SK-N-MC (cell line): ENCODE data around the gene JMJD8.

Source experiments
- DNase-seq: peaks from one replicate; pipeline ENCODE4 v3.0.0-alpha.2; 2011; ENCODE audit warnings: low read depth, low spot score
- H3K27ac ChIP-seq: fragments of 200-600 bp; sonication (generic); 2 replicates; pipeline ENCODE4 v1.5.1; 2016; ENCODE audit warnings: mixed run types
- H3K36me3 ChIP-seq: fragments of 200-600 bp; sonication (generic); 2 replicates; pipeline ENCODE4 v1.6.1; 2017; ENCODE audit warnings: antibody characterized with exemption, low read length, mixed read lengths; ENCODE audit not compliant: insufficient read depth
- H3K4me3 ChIP-seq: fragments of 200-600 bp; sonication (generic); 2 replicates; pipeline ENCODE4 v1.5.1; 2016
- H3K9ac ChIP-seq: fragments of 200-600 bp; sonication (generic); 2 replicates; pipeline ENCODE4 v1.8.0; 2017; ENCODE audit warnings: mixed run types, mixed read lengths; ENCODE audit not compliant: insufficient read length
- H3K9me3 ChIP-seq: fragments of 200-600 bp; sonication (generic); 2 replicates; pipeline ENCODE4 v1.6.1; 2017; ENCODE audit warnings: low read depth, mild to moderate bottlenecking, antibody characterized with exemption, low read length, moderate library complexity, mixed read lengths
- EZH2 ChIP-seq: fragments of 200-600 bp; sonication (generic); IDR thresholded peaks from one replicate; pipeline ENCODE4 v1.6.1; 2017; ENCODE audit warnings: antibody characterized with exemption
- FOXP2 ChIP-seq: optimal IDR thresholded peaks from 2 replicates; pipeline ENCODE3; 2011; ENCODE audit warnings: mild to moderate bottlenecking, moderate library complexity; ENCODE audit not compliant: insufficient read depth; ENCODE audit errors: extremely low read length, control extremely low read depth
- POLR2AphosphoS5 ChIP-seq: IDR thresholded peaks from 2 replicates; pipeline ENCODE4 v1.6.1; 2012; ENCODE audit warnings: mild to moderate bottlenecking, low read depth, low read length, borderline replicate concordance

Gene JMJD8

DNA sequence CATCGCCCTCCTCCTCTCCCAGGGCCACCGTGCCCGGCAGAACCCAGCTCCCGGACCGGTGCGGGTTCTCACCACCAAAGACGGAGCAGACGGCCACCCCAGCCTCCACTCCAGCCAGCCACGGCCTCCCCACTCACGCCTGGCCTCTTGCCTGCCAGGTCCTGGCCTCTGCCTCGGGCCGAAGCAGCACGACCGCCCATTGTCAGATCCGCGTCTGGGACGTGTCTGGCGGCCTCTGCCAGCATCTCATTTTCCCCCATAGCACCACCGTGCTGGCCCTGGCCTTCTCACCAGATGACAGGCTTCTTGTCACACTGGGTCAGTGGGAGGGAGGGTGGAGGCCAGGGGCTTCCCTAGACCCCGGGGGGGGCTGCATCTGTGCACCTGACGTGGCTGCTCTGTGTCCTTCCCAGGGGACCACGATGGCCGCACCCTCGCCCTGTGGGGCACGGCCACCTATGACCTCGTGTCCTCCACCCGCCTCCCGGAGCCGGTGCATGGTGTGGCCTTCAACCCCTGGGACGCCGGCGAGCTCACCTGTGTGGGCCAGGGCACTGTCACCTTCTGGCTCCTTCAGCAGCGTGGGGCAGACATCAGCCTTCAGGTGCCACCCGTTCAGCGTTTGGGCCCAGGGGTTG is 22.8 kb downstream of the JMJD8 start:
- H3K4me3 ChIP-seq = no peak overlapping the region
- no peaks in the 10 kb centered on the region for H3K9me3 ChIP-seq
- H3K9ac ChIP-seq = peak overlapping the region; percentile 26
- TF ChIP-seq EZH2 (no peak), POLR2AphosphoS5 (no peak), FOXP2 (no peak)
- no peak for DNase-seq
- H3K27ac ChIP-seq = 0 out of 2 replicates have a peak overlapping the region, but pooled peaks have one; percentile 36
- no peaks in the 10 kb centered on the region; the same call in 1 of the 2 replicates for H3K36me3 ChIP-seq

DNA sequence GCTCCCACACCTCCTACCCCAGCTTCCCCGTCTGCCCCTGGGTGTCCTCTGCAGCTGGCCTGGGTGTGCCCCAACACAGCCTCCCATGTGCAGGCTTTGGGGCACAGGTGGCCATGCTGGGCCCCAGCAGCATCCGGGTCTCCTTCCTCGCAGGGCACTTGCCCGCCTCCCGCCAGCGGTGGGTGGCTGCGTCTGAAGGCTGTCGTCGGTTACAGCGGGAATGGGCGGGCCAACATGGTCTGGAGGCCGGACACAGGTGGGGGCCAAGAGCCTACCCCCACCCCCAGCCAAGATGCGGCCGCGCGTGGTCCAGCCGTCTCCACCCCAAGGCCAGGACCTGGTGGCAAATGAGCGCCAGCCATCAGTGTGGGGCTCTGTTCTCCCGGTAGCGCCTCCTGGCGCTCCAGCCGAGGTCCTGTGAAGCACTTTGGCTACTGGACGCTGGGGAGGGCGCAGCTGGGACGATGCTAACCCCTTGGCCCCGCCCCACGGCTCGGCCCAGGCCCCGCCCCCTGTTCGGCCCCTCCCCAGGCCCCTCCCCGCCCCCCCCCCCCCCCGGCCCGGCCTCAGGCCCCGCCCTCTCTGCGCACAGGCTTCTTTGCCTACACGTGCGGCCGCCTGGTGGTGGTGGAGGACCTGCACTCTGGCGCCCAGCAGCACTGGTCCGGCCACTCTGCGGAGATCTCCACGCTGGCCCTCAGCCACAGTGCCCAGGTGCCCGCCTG is 23.5 kb downstream of the JMJD8 start:
- Histone ChIP-seq H3K4me3 (no peak overlapping the region), H3K9me3 (no peaks in the 10 kb centered on the region), H3K9ac (peak overlapping the region; percentile 26), H3K36me3 (no peaks in the 10 kb centered on the region; the same call in 1 of the 2 replicates), H3K27ac (no peak overlapping the region)
- TF ChIP-seq EZH2 (no peak), FOXP2 (no peak), POLR2AphosphoS5 (no peak)
- no peak for DNase-seq

DNA sequence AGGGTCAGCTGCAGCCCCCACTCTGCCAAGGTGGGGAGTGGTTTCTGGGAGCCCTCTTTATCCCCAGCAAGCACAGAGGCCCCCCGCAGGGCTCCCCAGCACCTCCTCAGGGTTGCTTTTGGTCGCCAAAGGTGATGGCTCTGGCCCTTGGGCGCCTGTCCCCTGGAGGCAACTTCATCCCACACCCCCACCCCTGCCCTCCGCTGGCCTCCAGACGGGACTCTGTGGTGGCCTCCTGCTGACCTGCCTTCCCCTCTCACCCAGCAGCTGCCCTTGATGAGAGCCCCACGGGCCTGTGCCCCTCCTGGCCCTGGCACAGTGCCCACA is 24.0 kb downstream of the JMJD8 start:
- no peak overlapping the region for H3K9ac ChIP-seq
- TF ChIP-seq POLR2AphosphoS5 (no peak), EZH2 (no peak), FOXP2 (no peak)
- no peak for DNase-seq
- H3K4me3 ChIP-seq = no peak overlapping the region
- no peak overlapping the region for H3K27ac ChIP-seq
- no peaks in the 10 kb centered on the region for H3K9me3 ChIP-seq
- H3K36me3 ChIP-seq = no peaks in the 10 kb centered on the region; the same call in 1 of the 2 replicates

DNA sequence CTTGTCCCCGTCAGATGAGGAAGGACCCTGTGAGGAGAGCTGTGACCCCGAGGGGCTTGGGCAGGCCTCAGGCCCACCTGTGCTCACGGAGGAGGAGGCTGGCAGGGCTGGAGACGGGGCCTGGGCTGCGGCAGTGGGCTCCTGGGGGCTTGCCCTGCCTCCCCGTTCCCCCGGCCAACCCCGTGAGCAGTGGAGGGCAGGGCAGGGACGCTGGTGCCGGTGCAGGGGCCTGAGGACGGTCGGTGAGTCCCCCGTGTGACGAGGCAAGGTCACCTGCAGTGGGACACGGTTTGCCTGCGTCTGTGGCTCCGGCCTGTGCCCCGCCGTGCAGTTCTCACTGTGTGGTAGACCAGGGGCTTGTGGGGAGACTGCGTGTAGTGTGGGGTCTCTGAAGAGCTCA is 24.5 kb downstream of the JMJD8 start:
- DNase-seq = no peak
- no peak for TF ChIP-seq FOXP2
- no peak for TF ChIP-seq EZH2
- no peak for TF ChIP-seq POLR2AphosphoS5
- no peaks in the 10 kb centered on the region; the same call in 1 of the 2 replicates for H3K36me3 ChIP-seq
- H3K9me3 ChIP-seq = no peaks in the 10 kb centered on the region
- no peak overlapping the region for H3K4me3 ChIP-seq
- H3K27ac ChIP-seq = no peak overlapping the region
- H3K9ac ChIP-seq = no peak overlapping the region

DNA sequence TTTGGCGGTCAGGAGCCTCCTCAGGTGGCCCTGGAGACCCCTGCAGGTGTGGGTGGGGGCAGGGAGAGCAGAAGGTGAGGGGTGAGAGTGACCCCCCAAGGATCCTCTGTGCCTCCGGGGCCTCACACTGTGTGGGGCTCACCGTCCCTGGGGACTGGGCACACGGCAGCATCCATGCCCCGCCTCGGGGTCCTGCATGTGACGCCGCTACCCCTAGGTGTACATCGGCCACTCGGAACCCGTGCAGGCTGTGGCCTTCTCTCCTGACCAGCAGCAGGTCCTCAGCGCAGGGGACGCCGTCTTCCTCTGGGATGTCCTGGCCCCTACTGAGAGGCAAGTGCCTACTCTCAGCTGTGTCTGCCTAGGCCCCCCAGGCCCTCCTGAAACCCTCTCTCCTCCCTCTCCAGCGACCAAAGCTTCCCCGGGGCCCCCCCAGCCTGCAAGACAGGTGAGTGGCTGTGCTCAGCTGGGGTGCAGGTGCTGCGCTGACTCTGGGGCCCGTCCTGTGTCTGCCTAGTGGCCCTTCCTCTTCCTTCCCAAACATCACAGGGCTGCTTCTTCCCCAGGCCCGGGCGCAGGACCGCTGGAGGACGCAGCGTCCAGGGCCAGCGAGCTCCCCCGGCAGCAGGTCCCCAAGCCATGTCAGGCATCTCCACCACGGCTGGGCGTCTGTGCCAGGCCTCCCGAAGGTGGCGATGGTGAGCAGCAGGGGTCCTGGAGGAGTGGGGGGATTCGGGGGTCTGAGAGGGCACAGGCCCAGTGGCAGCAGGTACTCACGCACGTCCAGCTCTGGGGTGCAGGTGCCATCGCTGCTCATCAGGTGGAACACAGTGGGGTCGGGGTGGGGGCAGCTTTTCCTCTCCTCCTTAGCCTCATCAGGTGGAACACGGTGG is 25.2 kb downstream of the JMJD8 start:
- TF ChIP-seq FOXP2 (no peak), POLR2AphosphoS5 (no peak), EZH2 (no peak)
- no peak for DNase-seq
- Histone ChIP-seq H3K9me3 (no peaks in the 10 kb centered on the region), H3K4me3 (no peak overlapping the region), H3K9ac (no peak overlapping the region), H3K36me3 (no peaks in the 10 kb centered on the region; the same call in 1 of the 2 replicates), H3K27ac (no peak overlapping the region)

DNA sequence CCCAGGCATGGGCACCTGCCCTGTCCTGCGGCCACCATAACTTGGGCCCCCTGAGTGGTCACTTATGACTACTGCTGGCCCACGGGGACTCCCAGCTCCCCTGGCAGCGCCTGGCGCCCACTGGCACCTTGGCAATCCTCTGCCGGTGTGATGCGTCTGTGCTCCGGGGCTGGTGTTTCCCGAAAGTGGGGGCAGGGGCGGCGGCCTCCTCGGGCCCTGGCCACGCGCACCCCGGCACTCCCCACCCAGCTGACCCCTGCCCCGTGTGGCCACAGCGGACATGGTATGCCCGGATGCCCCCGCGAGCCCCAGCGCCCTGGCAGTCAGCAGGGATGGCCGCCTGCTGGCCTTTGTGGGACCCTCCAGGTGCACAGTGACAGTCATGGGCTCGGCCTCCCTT is 26.6 kb downstream of the JMJD8 start:
- H3K4me3 ChIP-seq = no peak overlapping the region
- TF ChIP-seq EZH2 (no peak), POLR2AphosphoS5 (no peak), FOXP2 (no peak)
- H3K27ac ChIP-seq = no peak overlapping the region
- no peaks in the 10 kb centered on the region; the same call in 1 of the 2 replicates for H3K36me3 ChIP-seq
- no peak for DNase-seq
- no peaks in the 10 kb centered on the region for H3K9me3 ChIP-seq
- H3K9ac ChIP-seq = no peak overlapping the region

DNA sequence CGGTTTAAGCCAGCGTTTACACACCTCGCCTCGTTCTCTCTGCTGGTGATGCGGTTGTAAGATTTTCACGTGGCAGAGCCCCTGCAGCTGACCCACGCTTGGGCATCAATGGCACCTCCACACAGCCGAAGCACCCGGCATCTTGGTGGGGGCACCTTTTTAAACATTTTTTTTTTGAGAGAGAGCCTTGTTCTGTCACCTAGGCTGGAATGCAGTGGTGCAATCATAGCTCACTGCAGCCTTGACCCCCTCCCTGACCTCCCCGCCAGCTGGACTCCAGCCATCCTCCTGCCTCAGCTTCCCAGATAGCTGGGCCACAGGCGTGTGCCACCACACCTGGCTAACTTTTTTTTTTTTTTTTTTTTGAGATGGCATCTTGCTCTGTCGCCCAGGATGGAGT is 30.1 kb downstream of the JMJD8 start:
- no peak overlapping the region for H3K9ac ChIP-seq
- H3K9me3 ChIP-seq = no peaks in the 10 kb centered on the region
- H3K36me3 ChIP-seq = no peaks in the 10 kb centered on the region; the same call in 1 of the 2 replicates
- TF ChIP-seq FOXP2 (no peak), EZH2 (no peak), POLR2AphosphoS5 (no peak)
- no peak overlapping the region for H3K4me3 ChIP-seq
- no peak overlapping the region for H3K27ac ChIP-seq
- DNase-seq = no peak

DNA sequence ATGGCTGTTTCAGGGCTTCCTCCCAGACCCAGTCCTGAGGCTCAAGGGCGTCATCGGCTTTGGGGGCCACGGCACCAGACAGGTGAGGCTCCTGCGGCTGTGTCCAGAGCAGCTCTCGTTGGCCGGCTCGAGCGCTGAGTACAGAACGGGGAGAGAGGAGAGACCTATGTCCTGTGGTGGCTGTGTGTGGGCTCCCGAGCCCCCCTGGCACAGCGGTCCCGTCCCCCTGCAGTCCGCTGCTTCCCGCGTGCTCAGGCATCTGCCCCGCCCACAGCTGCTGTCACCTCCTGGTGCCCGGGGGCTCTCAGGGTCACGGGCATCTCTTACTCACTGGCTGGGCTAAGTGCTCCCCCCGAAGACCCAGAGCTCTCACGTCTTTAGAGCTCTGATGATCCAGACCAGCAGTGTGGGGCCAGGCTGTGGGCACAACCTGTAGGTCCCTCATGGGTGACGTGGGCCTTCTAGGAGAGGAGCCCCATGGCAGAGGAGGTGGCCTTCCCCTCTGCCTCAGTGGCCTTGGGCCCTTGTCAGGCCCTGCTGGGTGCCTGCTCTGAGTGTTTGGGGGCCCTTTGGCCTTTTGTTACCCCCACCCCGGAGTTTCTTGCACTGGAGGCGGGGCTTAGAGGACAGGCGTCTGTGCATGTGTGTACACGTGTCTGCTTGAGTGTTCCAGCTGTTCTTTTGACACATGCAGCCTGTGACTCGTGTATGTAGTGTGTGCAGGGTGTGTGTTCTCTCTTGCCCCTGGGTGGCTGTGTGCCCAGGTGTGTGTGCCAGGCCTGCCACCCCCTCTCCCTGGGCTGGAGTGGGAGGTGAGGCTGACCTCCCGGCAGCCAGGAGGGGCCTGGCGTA is 31.5 kb downstream of the JMJD8 start:
- H3K36me3 ChIP-seq = no peaks in the 10 kb centered on the region; the same call in 1 of the 2 replicates
- no peak overlapping the region for H3K27ac ChIP-seq
- H3K9me3 ChIP-seq = no peaks in the 10 kb centered on the region
- TF ChIP-seq FOXP2 (no peak), POLR2AphosphoS5 (no peak), EZH2 (no peak)
- no peak for DNase-seq
- no peak overlapping the region for H3K4me3 ChIP-seq
- H3K9ac ChIP-seq = no peak overlapping the region
